GM18505 (cell line): ENCODE results near the gene ZBTB24.
"Not testable (repeated sequence)": the region's sequence is repeated elsewhere in the genome, so short reads cannot be mapped to it uniquely, and the experiment has no call there.

Experiments used
- ATAC-seq: cut with Tn5 transposase; IDR thresholded peaks from one replicate; pipeline ENCODE4 v1.9.1; 2021; ENCODE audit not compliant: unreplicated experiment
- POLR2A ChIP-seq: IDR thresholded peaks from 4 replicates; pipeline ENCODE4 v1.6.1; 2011; ENCODE audit warnings: borderline replicate concordance; ENCODE audit not compliant: insufficient read depth, insufficient read length; ENCODE audit errors: extremely low read depth

Gene ZBTB24

DNA sequence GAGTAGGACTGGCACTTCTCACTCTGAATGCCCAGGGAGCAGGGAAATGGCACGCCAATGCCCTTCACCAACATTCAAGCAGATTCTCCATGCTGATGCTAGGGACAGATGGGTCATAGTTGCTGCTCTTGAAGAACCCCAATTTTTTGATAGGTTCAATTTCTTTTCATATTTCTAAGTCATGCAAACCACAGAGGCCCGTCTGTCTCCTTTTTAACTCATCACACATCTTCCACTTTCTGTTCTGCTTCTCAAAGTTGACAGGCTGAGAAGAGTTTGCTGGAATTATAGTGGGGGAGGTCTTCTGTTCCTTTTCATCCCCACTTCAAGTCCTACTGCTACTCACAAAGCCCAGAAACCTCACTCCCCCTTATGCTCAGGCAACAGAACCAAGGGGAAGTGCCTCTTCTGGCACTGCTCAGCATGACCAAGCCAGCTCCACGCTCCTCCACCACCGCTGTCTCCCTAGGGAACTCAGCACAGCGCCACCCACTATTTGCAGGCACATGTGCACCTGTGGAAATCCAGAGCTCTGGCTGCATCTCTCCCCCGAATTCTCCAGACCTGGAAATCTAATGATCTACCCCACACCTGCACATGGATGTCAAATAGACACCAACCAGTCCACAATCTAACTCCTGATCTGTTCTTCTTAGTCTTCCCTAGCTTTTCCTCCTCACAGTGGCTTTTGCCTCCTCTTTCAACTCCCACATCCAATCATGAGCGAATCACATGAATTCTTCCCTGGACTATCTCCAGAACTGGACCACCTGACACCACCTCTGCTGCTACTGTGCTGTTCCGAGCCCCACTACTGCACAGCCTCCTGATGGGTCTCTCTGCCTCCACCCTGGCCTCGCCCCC lies 10.7 kb downstream of the ZBTB24 start:
- TF ChIP-seq POLR2A, result no peak
- ATAC-seq, result peak; percentile 57

DNA sequence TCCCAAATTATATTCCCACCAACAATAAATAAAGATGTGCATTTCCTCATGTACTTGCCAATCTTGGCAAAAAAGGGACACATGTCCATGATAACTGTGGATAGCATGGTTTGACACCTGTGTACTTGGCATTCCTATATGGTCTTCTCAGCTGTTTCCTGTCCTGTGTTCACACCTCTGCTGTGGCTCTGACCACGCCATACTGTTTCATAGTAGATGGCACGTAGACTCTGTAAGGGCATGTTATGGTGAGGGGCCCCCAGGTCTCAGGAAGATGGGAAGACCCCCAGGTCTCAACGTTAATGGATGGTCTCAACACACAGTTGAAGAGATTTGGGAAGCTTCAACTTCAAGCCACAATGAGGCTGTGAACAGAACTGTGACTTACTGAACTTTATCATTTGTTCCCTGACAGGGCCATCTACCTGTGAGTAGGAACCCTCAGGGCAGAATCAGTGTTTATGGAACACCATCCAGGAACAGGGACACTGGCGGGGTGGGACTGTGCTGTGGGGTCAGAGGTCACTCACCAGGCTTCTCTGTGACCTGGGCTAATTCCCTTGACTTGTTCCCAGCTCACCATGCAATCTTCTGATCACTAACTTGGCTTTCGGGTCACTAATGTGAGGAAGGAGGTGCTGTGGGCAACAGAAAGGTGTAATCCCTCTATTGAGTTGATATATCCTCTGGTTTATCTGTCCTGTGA lies 11.8 kb downstream of the ZBTB24 start:
- no peak for TF ChIP-seq POLR2A
- no peak for ATAC-seq

DNA sequence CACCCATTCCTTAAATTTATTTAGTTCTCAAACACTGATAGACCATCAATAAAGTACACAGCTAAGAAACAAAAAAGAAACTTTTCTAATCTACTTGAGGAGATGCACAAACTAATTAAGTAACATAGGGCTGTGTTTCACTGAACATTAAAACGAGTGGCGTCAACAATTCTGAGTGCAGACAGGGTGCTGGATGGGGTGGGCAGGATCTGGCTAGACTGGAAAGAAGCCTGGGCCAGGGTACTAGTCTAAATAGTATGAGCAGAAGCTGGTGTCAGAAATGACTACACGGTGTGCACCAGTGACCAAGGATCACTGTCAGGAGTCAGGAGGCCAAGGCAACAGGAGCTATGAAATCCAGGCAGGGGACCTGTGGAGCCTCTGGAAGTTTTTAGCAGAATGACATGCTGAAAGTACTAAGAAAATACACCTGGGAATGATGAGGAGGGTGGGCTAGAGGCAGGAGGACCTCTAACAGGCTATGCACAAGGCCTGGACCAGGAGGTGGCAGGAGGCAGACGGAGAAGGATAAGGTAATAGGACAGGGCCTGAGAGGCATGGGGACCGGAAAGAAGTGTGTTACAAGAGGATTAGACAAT lies 13.3 kb downstream of the ZBTB24 start:
- ATAC-seq, result no peak
- no peak for TF ChIP-seq POLR2A

DNA sequence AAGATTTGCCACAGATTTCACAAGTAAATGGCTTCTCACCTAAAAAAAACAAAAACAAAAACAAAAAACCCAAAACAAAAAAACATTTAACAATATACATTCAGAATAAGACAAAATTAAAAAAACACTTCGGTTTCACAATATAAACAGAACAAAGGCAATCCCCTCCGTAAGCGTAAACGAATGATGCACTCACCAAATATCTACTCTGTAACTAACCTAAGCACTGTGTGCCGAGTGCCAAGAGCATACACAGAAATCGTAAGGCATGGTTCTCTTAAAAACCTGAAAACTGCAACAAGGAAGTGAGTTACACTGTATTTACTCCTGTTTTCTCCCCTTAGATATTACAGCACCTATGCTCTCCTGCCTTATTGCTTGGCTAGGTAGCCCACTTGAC lies 15.3 kb downstream of the ZBTB24 start:
- no peak for ATAC-seq
- TF ChIP-seq POLR2A, result no peak

DNA sequence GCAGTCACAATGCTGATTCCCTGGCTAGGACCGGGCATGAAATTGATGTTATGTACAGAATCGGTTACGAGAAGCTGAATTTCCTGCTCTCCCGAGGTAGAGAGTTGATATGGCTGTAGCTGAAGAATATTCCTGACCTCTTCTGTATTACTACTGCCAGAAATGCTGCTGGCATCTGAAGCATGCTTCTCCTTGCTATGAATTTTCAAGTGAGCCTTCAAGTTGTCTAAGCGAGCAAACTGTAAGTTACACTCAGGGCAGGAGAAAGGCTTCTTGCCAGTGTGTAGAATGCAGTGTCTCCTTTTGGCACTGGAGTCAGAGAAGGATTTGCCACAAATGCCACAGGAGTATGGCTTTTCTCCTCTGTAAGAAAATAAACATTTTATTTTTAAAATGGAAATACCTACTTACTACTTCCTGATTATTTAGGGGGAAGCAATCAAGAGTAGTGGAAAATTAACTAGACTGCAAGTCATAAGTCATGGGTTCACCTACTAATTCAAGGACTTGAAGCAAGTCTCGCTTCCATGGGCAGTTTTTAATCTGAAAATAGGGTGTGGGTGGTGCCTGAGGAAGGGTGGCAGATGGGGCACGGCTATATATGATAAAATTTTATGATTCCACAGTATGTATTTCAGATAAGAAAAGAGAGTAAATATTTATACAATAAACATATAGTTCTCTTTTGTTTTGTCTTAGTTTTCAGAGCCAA lies 16.7 kb downstream of the ZBTB24 start:
- no peak for TF ChIP-seq POLR2A
- no peak for ATAC-seq

DNA sequence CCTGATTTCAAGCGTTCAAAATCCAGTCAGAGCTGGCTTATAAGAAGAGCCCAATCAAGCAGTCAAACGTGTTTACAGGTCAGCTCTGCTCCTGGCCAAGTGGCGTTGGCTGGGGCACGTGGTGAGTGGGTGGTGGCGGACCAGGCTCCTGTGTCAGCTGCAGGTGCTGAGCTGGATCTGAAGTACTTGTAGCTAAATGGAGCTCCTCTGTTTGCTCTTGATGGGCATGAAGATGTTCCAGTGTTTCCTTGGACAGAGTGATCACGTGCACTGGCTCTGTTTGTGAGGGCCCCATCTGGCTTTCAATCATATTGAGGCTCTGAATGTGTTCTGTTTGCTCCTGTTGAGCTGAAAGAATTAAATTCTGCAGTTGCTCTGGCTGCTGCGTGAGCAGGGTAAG lies 17.2 kb downstream of the ZBTB24 start:
- no peak for TF ChIP-seq POLR2A
- no peak for ATAC-seq

DNA sequence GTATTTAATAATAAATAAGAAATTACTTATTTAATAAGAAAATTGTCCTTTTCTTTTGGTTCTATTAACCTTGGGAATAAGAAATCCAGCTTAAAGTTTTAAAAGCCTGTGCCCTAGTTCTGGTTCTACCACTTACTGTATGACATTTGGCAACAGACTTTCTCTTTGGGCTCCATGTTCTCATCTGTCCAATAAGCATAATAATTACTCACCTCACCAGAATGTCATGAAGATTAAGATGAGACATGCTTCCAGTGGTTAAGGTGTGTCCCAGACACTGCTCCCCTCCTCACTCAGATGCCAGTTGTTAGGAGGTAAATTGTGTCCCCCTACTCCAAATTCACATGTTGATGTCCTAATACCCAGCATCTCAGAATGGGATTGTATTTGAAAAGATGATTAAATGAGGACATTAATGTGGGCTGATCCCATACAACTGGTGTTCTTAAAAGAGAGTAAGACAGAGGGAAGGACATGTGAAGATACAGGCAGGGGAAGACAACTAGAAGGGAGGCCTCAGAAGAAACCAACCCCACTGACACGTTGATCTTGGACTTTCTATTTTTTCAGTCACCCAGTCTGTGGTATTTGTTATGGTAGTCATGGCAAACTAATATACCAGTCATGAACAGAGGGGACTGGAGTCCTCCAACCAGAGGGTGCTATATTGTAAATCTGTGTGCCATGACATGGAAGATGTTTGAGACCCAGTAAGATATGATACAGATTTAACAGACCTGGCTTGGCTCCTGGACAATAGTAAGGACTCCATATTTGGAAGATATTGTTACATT lies 21.1 kb downstream of the ZBTB24 start:
- no peak for TF ChIP-seq POLR2A
- no peak for ATAC-seq

GRCh38 chr6:109461205-109461604 lies 21.8 kb downstream of the ZBTB24 start:
- ATAC-seq, result not testable (repeated sequence)

DNA sequence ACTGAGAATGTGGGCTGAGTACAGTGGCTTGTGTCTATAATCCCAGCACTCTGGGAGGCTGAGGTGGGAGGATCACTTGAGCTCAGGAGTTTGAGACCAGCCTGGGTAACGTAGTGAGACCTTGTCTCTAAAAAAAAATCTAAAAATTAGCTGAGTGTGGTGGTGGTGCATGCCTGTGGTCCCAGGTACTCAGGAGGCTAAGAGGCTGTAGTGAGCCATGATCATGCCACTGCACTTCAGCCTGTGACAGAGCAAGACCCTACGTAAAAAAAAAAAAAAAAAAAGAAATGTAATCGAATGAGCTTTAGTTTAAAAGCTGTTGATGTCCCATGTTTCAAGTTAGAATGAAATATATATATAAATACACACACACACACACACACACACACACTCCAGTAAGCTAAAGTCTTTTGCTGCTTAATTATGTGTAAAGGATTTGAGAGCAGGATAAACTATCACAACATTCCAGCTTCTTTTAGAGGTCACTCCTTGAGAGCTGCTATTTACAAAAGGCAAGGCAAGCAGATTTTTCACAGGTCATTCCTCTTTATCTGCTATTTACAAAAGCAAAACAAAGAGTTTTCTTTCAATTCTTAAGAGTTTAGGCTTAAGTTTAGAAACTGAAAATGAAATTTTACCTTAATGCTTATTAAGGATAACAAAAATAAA lies 22.7 kb downstream of the ZBTB24 start:
- no peak for TF ChIP-seq POLR2A
- ATAC-seq, result no peak

DNA sequence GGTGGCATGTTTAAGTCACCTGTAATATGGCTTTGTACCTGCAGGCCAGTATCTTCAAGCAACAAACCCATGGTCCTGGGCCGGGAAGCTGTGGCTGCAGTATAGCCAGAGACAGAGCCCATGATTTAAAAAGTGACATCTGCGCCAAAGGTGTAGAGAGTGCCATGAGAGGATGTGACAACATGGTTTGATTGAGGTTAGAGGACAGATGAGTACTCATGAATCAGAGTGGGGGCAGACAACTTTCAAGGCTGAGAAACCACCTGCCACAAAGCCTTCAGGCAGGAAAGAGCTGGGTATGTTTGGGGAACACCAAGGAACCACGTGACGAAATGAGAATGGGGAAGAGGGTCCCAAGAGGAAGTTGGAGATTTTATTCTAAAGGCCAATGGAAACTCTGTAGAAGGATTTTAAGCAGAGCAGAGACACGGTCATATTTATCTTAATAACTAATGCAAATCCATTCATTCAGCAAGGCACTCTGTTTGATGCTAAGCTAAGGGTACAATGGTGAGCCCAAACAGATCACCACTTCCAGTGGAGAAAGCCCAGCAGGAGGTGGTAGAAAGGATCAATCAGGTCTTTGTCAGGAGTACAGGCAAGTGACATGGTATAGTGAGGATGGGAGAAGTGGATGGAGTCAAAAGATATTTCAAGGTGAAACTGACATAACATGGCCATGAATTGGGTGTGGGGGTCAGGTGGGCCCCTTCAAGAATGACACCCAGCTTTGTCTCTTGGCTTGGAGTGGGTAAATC lies 24.1 kb downstream of the ZBTB24 start:
- peak; percentile 22 for ATAC-seq
- TF ChIP-seq POLR2A, result no peak

DNA sequence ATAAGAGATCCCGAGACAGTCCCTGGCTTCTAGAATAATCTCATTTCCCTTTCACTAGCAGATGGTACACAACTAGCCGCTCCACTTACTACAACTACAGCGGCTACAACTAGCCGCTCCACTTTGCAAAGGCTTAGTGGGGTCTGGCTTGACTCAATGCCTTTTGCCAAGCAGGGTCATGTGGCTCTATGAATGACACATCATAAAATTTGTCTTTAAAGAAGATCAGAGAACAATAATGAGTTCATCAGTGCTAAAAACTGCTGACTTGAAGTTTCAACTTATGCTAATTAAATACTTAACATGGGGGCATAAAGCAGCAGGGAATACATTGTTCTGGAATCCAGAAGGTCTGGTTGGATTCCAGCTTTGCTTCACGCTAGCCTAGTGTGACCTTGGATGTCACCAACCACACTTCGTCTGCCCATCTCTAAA lies 25.4 kb downstream of the ZBTB24 start:
- no peak for TF ChIP-seq POLR2A
- no peak for ATAC-seq
